GM10266 (cell line): Measurements from ENCODE around the gene RPS6KA4.

Source experiments
- DNase-seq: peaks from one replicate; pipeline ENCODE4 v3.0.0; 2012; ENCODE audit errors: extremely low spot score
- TF ChIP-seq, protein P1 (sequence below): IDR thresholded peaks from 2 replicates; pipeline ENCODE4 v1.5.1; 2012; ENCODE audit warnings: mild to moderate bottlenecking, low read depth; ENCODE audit not compliant: control insufficient read depth, insufficient read depth; ENCODE audit errors: missing control alignments

Gene RPS6KA4

DNA sequence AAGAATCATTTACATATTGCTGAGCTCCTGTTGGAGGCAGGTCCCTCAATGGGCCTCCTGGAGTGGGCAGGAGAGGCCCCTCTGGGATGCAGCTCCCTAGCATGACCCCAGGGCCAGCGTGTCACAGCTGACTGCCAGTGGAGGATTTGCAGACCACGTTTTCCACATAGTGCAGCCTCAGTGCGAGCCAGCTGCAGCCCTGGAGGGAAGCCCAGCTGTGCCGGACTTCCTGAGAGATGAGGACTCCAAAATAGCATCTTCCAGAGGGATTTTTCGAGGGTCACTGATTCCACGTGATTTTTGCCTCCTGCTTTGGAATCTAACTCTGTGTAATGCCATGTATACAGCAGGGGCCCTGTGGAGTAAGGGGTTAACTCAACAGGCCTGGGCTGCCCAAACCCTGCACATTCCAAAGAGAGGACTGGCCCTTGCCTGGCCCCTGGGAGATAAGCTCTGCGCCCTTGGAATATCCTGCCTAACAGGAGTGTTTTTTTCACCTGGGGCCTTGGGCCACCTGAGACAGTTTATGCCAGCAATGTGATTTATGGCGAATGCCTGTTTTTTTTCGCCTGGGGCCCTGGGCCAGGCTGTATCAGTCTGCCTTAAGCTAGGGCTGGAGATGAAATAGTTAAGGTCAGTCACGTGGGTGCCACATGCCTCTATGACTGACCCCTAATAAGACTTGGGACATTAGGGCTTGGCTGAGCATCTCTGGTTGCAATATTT lies 47.4 kb downstream of the RPS6KA4 start:
- TF ChIP-seq, protein P1, sequence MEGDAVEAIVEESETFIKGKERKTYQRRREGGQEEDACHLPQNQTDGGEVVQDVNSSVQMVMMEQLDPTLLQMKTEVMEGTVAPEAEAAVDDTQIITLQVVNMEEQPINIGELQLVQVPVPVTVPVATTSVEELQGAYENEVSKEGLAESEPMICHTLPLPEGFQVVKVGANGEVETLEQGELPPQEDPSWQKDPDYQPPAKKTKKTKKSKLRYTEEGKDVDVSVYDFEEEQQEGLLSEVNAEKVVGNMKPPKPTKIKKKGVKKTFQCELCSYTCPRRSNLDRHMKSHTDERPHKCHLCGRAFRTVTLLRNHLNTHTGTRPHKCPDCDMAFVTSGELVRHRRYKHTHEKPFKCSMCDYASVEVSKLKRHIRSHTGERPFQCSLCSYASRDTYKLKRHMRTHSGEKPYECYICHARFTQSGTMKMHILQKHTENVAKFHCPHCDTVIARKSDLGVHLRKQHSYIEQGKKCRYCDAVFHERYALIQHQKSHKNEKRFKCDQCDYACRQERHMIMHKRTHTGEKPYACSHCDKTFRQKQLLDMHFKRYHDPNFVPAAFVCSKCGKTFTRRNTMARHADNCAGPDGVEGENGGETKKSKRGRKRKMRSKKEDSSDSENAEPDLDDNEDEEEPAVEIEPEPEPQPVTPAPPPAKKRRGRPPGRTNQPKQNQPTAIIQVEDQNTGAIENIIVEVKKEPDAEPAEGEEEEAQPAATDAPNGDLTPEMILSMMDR = no peak
- DNase-seq = no peak

- TF ChIP-seq, protein P1 = no peak
These were observed 48.3 kb downstream of the RPS6KA4 start for GRCh38 chr11:64407221-64407620.

DNA sequence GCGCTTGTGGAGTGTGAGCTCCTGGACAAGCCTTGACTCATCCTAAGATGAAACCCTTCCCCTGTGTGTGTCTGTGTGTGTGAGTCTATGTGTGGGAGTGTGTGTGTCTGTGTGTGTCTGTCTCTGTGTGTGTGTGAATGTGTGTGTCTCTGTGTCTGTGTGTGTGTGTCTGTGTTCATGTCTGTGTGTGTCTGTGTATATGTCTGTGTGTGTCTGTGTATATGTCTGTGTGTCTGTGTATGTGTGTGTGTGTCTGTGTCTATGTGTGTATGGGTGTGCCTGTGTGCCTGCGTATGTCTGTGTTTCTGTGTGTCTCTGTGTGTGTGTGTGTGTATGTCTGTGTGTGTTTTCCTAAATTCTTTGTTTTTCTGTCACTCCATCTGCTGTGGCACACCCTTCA lies 48.7 kb downstream of the RPS6KA4 start:
- DNase-seq = no peak
- TF ChIP-seq, protein P1 = no peak

More at GRCh38 chr11:64407221-64407620, 48.3 kb downstream of the RPS6KA4 start:
- no peak for DNase-seq

DNA sequence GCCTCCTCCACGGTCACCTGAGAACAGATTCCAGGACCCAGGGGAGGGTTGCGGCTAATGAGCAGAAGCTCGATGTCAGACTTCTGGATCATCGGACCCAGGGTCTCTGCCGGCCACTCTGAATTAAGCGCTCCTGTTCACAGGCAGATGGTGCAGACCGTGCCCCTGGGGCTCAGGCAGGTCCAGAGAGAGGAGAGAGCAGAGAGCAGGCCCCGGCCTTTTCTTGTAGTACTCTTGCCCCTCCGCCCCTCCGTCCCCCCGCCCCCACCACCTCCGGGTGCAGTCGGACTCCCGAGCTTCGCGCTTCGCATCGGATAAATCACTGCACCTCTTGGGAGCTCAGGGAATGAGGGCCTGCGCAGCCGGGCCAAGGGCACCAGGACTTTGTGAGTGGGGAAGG lies 50.3 kb downstream of the RPS6KA4 start:
- TF ChIP-seq, protein P1 = no peak
- no peak for DNase-seq

DNA sequence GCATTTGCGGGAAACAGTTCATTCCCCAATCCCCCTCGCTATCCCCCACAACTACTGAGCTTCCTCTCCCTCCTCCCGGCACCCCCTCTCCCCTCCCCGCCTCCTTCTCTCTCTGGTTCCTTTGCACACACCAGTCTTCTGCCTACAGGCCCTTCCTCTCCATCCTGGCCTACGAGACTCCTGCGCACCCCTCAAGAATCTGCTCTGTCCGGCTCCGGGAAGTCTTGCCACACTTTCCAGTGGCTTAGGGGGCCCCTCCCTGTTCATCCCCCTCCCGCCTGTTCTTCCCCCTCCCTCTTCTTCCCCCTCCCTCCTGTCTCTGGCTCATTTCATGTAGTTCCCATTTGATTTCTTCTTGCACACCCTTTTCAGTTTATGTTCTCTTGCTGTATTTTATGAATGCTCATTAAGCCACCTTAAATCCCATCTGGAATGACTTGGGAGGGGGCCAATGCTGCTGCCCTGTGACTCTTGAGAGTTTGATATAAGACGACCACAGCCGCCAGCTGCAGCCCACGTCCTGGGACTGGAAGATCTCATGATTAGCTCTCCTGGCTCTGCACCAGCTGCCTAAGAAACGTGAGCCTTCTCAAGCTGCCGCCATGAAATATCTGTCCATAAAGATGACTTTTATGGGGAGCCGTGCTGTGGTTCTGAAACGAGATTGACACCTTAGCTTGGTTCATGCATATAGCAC lies 50.9 kb downstream of the RPS6KA4 start:
- TF ChIP-seq, protein P1 = no peak
- no peak for DNase-seq

GRCh38 chr11:64410404-64410734 lies 51.4 kb downstream of the RPS6KA4 start:
- TF ChIP-seq, protein P1 = no peak
- DNase-seq = no peak

DNA sequence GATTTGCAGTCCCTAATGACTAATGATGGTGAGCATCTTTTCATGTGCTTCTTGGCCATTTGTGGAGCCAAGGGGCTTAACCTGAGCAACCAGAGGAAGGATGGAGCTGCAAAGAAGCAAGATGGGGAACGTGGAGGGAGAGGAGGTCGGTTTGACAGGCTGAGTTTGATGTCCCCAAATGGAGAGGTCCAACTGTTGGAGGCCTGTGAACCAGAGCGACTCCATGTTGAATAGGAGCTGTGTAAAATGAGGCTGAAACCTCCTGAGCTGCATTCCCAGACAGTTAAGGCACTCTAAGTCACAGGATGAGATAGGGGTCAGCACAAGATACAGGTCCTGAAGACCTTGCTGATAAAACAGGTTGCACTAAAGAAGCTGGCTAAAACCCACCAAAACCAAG lies 54.5 kb downstream of the RPS6KA4 start:
- TF ChIP-seq, protein P1 = no peak
- DNase-seq = no peak
